Inferior parietal cortex (tissue), 1 donor: ENCODE data around the gene CCDC73.
"Not testable (repeated sequence)": the region's sequence is repeated elsewhere in the genome, so short reads cannot be mapped to it uniquely, and the experiment has no call there.

Source experiments
- DNase-seq: peaks from one replicate; pipeline ENCODE4 v3.0.0-alpha.2; 2016; ENCODE audit errors: extremely low spot score

CCDC73 gene

DNA sequence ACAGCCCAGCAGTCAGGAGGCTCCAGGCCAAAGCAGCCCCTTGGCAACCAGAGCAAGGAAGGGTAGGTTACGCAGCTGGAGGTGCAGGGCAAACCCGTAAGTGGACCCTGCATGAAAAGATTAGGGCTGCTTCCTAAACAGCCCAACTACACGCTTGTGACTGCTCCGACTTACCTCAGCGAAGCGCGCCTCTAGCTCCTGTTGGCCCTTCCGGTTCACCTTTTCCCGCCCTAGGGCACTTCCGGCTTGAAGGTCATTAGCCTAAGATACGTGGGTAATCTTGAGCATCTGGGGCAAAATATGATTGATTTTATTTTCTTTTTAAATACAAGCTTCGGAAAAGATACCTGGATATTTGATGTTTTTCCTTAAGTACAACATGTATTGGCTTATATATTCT, at the start of gene CCDC73:
Gene CCDC73 (minus strand): TSS at position 224 of the 400 bp plus-strand sequence. CDS start 34,419 bp downstream, outside the sequence.
- DNase-seq = no peak

DNA sequence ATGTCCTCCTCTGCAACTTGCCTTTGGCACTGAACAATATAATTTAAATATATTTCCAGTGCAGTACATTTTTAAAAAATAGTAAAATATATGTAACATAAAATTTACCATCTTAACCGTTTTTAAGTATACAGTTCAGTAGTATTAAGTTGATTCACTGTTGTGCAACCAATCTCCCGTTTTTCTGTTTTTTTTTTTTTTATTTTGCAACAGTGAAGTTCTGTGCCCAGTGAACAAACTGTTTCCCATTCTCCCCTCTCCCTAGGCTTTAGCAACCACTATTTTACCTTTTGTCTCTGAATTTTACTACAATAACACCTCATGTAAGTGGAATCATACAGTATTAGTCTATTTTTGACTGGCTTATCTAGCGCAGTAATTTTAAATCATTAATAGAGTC, 49.1 kb upstream of the CCDC73 start:
- no peak for DNase-seq

- DNase-seq = no peak
These were observed 46.1 kb upstream of the CCDC73 start for GRCh38 chr11:32840587-32840986.

DNA sequence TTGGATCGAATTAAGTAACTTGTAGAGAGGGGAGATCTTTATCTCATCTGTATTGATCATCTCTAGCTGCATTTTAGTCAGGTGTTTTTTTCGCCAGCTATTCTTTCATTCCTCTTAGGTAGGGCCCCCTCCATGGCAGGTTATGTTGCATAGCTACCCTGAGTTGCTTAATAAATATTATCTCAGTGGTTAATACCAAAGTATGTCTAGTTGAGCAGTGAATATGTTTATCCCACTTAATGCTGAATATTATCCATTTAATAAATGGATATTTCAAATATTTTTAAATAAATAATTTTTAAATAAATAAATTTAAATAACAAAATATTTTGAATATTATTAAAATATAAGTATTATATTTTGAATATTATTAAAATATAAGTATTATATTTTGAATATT, 44.8 kb upstream of the CCDC73 start:
- no peak for DNase-seq

GRCh38 chr11:32838505-32839274, 44.2 kb upstream of the CCDC73 start:
- no peak for DNase-seq

GRCh38 chr11:32836946-32837345, 42.5 kb upstream of the CCDC73 start:
- no peak for DNase-seq

- DNase-seq = no peak
These were observed 39.5 kb upstream of the CCDC73 start for GRCh38 chr11:32833921-32834320.

- DNase-seq = no peak
These were observed 36.8 kb upstream of the CCDC73 start for GRCh38 chr11:32831221-32831620.

DNA sequence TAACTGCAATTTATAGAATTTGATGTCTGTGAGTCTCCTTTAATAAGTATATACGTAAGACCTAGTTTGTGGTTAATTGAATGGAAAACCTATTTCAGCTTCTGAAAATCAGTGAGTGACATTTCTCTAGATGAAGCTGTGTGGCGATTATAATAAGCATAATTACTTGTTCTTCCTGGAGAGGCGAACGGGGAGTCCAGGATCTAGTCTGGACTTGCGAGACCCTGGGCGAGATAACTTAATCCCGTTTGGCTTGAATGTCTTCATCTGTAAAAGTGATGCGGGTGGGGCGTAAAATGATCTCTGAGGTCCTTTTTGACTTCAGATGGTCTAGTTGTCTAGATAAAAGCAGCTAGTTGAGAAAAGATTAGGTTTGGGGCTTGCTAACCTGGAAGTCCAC, 36.3 kb upstream of the CCDC73 start:
- DNase-seq = no peak

DNA sequence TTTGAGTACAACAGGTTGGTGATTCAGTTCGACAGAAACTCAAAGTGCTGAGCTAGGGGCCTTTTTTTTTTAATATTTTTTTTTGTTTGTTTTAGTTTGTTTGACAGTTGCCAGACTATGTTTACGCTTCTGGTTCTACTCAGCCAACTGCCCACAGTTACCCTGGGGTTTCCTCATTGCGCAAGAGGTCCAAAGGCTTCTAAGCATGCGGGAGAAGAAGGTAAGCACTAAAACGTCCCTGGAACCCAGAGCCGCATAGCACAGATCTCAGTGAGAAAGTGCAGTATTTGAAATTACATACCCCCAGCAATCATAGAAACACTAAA, 35.9 kb upstream of the CCDC73 start:
- DNase-seq = no peak

- no peak for DNase-seq
These were observed 35.4 kb upstream of the CCDC73 start, which contains the start of gene PRRG4 for GRCh38 chr11:32829680-32830412. PRRG4 (plus strand) TSS chr11:32829927; CDS start chr11:32830530, 603 bp downstream.

DNA sequence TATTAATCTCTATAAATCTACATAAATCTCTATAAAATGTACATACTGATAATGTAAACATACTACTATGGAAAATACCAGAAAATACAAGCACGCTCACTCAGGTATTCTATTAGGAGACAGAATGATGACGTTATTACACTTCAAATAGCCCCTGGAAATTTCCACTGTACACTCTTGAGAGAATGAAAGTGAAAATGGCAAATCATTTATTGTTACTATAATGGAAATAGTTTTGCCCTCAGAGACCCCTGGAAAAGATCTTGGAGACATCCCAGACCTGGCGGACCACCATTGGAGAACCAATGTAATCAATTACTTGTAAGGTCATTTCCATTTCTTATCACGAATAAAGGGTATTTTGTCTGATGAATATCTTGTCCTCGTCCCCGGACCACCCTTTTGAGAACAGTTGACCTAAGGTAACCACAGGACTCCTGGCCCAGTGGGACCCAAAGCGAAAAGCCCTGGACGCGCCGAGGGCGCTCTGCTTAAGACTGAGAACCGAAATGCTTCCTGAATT, 34.8 kb upstream of the CCDC73 start:
- no peak for DNase-seq

GRCh38 chr11:32827276-32827675, 32.8 kb upstream of the CCDC73 start:
- no peak for DNase-seq

DNA sequence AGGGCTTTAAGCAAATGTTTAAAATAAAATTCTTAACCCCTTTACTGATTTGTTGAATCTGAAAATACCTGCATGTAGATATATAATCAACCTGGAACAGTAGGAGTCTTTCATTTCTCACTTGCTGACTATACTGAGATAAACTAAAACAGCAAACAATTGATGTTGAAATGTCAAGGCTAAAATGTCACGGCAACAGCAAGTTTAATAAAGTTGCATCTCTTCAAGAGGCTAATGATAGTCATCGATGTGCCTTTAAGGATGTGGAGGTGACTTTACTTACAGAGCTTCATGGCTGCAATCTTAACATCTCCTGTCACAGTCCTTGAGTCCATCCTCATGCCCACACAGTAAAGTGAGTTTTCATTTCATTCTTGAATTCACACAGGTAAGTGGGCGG, 31.7 kb upstream of the CCDC73 start:
- DNase-seq = no peak

- DNase-seq = not testable (repeated sequence)
These were observed 29.2 kb upstream of the CCDC73 start for GRCh38 chr11:32823617-32824016.

GRCh38 chr11:32821917-32822560, 27.6 kb upstream of the CCDC73 start:
- no peak for DNase-seq

GRCh38 chr11:32821517-32821916, 27.1 kb upstream of the CCDC73 start:
- no peak for DNase-seq

- no peak for DNase-seq
These were observed 26.0 kb upstream of the CCDC73 start for GRCh38 chr11:32820497-32820896.

DNA sequence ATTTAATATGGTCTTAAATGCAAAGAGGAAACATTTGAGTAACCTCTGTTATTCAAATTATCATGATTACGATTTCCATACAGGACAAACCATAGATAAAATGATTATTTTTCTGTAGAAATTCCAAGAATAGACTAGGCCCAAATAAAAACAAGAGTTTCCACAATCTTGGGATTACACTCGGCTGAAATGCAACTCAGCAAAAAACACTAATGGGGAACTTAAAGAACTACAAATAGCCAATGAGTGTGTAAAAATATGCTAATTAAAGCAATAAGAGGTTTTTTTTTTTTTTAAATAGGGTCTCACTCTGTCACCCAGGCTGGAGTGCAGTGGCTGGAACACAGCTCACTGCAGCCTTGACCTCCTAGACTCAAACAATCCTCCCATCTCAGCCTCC, 24.7 kb upstream of the CCDC73 start:
- no peak for DNase-seq

GRCh38 chr11:32817852-32818183, 23.4 kb upstream of the CCDC73 start:
- no peak for DNase-seq

DNA sequence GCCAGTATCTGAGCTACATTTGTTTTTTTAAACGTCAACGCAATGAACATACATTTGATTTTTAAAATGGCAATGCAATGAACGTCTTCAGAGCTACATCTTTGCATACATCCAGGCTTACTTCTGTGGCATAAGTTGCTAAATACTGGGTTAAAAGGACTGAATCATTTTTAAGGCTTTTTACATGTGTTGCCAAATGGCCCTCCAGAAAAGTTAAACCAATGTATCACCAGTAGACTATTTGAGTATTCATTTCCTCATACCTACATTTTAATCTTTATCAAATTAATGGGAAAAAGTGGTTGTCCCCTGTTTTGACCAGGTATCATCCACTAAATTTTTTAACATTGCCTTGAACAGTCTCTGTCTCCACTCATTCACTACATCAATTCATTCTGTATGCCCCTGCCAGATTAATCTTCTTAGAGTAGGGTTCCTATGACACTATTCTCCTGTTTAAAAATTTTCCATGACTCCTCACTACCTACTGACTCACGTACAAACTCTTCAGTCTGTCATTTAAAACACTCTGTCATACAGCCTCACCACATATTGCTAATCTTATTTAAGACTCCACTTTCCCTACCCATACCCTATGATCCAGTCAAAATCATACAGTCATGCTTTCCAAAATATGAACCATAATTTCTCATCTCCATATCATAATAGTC, 22.9 kb upstream of the CCDC73 start:
- DNase-seq = no peak

DNA sequence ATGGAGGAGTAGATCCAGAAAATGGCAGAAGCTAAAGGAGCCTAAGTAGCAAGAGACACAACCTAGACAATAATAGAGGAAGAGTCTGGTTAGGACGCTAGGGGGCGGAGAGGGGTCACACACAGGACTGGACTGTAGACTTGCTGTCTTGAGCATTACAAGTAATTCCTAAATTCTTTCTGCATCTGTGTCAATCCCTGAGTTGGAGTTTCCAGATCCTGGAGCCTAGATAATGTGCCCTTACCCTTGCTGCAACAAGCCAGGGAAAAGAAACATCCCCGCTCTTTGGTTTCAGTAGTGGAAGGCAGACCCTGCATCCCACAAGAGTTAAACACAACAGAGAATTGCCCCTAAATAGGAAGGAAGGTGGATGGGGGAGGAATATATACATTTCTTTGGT, 14.9 kb upstream of the CCDC73 start:
- DNase-seq = peak; percentile 56
